Eye (tissue), 1 donor: ENCODE measurements around the gene BTBD6.
A peak's percentile ranks its signal among the peaks of the same experiment; 100 is the strongest.
"Not testable (repeated sequence)": the region's sequence is repeated elsewhere in the genome, so short reads cannot be mapped to it uniquely, and the experiment has no call there.

Experiments used
- DNase-seq: peaks from one replicate; pipeline ENCODE4 v3.0.0-alpha.2; 2015

BTBD6 gene

GRCh38 chr14:105273062-105273461 lies 24.7 kb downstream of the BTBD6 start:
- no peak for DNase-seq

GRCh38 chr14:105274637-105275036 lies 26.3 kb downstream of the BTBD6 start:
- DNase-seq: no peak

- peak; percentile 34 for DNase-seq
Measured at GRCh38 chr14:105275267-105275946, 27.1 kb downstream of the BTBD6 start.

GRCh38 chr14:105277448-105277847 lies 29.1 kb downstream of the BTBD6 start:
- DNase-seq: not testable (repeated sequence)

GRCh38 chr14:105279642-105280361 lies 31.5 kb downstream of the BTBD6 start:
- DNase-seq: no peak

- DNase-seq: no peak
Measured at GRCh38 chr14:105280525-105280924, 32.2 kb downstream of the BTBD6 start.

GRCh38 chr14:105281371-105282097 lies 33.2 kb downstream of the BTBD6 start:
- DNase-seq: peak; percentile 87

GRCh38 chr14:105282098-105282725 lies 33.9 kb downstream of the BTBD6 start:
- no peak for DNase-seq

GRCh38 chr14:105283028-105283427 lies 34.7 kb downstream of the BTBD6 start:
- DNase-seq: no peak

- no peak for DNase-seq
Measured at GRCh38 chr14:105283899-105284298, 35.6 kb downstream of the BTBD6 start.

GRCh38 chr14:105285174-105285573 lies 36.8 kb downstream of the BTBD6 start:
- DNase-seq: no peak

- DNase-seq: no peak
Measured at GRCh38 chr14:105286759-105287144, 38.4 kb downstream of the BTBD6 start.

- no peak for DNase-seq
Measured at GRCh38 chr14:105287249-105288102, 39.1 kb downstream of the BTBD6 start.

GRCh38 chr14:105288936-105289335 lies 40.6 kb downstream of the BTBD6 start:
- not testable (repeated sequence) for DNase-seq

- DNase-seq: no peak
Measured at GRCh38 chr14:105290621-105291346, 42.5 kb downstream of the BTBD6 start.

- no peak for DNase-seq
Measured at GRCh38 chr14:105292826-105293711, 44.7 kb downstream of the BTBD6 start.

GRCh38 chr14:105294142-105294597 lies 45.8 kb downstream of the BTBD6 start:
- DNase-seq: peak; percentile 81

- not testable (repeated sequence) for DNase-seq
Measured at GRCh38 chr14:105297311-105297710, 49.0 kb downstream of the BTBD6 start.

GRCh38 chr14:105299654-105300541 lies 51.6 kb downstream of the BTBD6 start:
- no peak for DNase-seq
